ENCODE data around the gene C22orf15.
A peak's percentile ranks its signal among the peaks of the same experiment; 100 is the strongest.
"Not testable (repeated sequence)": the region's sequence is repeated elsewhere in the genome, so short reads cannot be mapped to it uniquely, and the experiment has no call there.

Gene C22orf15, protein sequence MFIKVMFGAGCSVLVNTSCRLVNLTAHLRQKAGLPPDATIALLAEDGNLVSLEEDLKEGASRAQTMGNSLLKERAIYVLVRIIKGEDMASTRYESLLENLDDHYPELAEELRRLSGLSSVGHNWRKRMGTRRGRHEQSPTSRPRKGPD

DNA sequence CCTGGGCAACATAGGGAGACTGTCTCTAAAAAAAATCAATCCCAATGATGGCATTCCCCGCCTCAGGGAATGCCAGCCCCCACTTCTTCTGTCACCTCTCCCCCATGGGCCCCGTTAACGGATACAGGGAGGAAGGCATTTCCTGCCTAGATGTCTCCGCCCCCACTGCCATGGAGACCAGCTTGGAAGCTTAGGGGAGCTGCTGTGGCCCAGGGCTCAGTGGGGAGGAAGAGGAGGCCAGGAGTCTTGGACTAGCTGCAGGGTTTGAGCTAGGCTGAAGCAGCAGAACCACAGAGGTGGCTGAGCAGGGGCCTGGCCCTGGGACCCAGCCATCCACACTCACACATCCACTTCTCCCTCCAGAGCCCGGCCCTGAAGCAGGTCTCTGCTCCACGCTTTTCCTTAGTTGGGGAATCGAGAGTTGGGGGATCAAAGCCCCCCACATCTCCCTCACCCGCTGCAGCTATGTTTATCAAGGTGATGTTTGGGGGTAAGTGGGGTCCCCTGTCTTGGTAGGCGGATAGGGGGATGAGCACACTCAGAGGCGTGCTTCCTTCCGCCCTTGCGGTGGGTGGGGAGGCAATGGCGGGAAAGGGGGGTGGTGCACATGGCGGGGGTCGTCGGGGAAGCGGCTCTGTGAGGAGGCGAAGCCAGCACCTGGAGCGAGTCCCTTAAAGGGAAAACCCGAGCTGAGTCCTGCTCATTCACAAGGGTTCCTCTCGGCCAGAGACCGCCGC lies at the start of gene C22orf15:
TSS of gene C22orf15 (plus strand) at position 149 of the 737 bp plus-strand sequence. CDS start at position 466, 317 bp downstream.
- DNase-seq = no peak

DNA sequence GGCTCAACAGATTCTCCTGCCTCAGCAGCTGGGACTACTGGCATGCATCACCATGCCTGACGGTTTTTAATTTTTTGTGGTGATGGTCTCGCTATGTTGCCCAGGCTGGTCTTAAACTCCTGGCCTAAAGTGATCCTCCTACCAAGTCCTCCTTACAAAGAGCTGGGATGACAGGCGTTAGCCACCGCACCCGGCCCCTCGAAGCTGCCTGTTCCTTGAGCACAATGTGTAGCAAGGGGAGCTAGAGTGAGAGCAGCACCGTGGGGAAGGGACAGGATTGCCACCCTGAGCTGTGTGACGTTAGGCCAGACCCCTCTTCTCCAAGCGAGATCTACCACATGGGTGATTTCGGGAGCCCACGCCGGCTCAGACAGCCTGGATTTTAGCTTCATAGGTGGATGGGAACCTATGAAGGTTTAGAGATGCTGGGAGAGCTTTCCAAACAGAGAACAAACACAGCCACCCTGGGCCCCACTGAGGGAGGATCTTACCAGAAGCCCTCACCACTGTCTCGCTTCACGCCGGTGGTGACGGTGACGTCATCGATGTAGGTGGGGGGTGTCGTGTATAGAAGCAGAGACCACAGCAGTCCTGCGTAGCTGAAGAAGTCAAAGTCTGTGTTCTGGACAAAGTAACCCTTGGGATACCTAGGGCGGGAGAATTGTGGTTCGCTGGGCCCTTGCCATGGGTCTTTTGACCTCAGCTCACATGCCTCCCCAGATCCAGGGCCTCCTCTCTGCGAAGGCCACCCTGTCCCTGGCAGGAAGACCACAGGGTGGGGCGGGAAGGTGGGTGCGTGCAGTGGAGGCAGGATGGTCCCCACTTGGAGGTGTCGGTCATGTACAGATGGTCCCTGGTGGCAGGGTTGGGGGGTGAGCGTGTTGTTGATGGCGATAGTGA lies 48.8 kb upstream of the C22orf15 start:
- no peak for DNase-seq

DNA sequence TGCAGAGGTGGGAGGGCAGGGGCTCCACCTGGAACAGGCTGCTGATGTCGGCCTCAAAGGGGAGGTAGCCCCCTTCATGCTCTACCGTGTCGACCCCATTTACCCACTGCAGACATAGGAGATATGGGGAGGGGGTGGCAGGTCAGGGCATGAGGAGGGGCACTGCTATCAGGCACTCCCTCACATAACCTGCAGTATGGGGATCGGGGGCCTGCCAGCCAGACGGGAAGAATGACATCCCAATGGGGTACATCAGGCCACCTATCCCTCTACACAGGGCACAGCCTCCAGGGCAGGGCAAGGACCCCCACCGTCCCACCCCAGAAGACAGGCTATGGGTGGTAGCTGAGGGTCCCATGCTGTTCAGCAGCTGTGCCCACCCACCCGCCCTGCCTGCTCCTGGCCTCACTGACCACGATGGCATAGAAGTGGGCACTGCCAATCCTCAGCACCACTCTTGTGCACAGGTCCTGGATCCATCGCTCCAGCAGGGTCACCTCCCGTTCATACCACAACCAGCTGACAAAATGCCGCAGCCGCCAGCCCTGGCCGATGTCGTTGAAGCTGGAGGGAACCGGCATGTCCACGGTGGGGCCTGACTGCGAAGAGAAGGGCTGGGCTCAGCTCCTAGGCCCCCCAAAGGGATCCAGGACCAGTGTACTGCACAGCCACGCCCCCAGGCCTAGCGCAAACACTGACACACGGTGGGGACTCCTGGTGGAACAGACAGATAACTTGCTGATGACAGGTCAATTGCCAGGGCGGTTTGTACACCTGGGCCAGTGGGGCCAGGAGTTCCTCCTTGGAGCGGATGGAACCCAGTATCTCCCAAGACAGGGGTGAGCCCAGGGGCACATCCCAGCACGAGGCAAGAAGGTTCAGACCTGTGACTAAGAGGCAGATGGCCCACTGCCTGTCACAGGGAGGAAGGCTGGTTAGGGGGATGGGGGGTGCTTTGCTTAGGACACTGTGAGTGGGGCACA lies 47.9 kb upstream of the C22orf15 start:
- no peak for DNase-seq

DNA sequence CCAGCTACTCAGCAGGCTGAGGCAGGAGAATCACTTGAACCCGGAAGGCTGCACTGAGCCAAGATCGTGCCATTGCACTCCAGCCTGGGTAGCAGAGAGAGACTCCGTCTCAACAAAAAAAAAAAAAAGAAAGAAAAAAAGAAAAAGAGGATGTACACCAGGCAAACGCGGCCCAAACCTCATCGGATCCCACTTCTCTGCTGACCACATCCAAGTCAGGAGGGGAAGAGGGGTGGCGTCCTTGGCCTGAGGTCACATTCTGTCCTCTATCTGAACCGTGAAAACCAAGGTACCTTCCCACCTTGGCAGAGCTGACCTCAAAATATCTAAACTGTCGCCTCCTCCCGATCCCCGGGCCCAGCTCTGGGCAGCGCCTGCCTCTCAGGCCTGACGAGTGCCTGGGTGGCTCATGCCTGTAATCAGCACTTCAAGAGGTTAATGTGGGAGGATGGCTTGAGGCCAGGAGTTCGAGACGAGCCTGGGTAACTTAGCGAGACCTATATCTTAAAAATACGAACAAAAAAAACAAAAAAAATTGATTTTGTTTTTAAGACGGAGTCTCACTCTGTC lies 46.9 kb upstream of the C22orf15 start:
- no peak for DNase-seq

DNA sequence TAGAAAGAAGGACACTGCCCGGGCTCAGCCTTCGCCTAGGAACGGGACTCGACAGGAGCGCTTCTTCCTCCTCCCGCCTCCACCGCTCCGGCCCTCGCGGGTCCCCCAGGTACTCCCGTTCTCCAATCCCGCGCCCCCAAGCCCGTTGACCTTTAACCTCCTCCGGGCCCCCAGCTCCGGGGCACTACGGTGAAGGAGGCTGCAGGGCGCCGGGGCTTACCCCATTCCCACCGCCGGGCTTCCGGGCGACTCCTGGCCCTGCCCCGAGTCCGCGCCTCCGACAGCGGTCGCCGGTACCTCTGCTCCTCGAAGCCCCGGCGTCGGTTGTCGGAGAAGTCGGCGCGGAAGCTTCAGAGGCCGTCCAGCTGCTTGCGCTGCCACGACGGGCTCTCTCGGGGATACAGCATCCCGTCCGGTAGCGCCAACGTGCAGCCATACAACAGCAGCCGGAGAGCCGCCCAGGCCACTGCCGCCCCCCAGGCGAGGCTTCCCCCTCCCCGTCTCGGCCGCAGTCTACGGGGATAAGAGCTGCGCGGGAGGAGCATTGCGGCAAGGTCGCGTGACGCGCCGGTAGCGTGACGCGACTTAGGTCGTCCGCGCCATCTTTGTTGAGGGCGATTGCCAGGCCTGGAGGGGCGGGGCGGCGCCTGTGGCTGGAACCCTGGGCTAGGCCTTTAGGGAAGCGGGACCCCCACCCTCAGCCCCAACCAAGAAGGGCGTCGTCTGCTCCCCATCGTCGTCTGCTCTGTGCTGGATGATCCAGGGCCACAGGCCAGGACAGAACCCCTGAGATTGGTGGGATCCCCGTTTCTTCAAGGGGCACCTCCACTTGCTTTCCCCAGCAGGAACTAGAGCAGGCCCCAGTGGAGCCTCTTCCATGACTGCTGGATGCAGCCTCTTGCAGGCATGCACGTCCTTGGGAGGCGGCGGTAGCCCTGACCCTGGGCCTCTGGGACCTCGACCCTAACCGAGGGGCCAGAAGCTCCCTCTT lies 45.7 kb upstream of the C22orf15 start:
- DNase-seq = peak; percentile 78 to 80

DNA sequence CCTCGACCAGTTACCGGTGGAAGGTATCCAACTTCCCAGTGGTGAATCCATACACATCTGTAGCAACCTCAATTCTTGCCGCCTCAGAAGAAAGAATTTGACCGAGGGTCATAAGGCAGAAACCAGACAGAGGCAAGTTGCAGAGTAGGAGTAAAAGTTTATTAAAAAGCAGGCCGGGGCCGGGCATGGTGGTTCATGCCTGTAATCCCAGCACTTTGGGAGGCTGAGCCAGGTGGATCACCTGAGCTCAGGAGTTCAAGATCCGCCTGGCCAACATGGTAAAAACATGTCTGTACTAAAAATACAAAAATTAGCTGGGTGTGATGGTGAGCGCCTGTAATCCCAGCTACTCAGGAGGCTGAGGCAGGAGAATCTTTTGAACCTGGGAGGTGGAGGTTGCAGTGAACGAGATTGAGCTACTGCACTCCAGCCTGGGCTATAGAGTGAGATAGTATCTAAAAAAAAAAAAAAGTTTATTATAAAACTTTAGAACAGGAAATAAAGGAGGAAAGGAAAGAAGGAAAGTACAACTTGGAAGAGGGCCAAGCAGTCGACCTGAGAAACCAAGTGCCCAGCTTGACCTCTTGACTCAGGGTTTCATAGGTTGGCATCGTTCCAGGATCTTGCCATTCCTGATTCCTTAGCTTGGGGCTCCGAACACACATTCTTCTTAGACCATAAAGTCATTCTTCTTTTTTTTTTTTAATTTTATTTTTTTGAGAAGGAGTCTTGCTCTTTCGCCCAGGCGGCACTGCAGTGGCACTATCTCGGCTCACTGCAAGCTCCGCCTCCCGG lies 44.2 kb upstream of the C22orf15 start:
- no peak for DNase-seq

DNA sequence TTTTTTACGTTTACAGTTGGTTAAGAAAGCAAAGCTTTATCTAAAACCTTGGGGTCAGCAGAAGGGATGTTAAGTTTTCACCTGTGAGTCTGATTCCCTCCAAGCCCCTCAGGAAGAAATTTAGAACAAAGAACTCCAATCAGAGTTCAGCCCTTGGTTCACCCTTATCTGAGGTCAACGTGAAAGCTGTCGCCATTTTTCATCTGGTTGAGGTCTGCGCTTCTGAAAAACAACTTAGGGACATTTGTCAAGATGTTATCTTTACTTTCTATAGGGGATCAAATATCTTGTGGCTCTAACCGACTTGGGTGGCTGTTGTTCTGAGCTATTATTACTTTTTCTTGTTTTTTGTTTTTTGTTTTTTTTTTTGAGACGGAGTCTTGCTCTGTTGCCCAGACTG lies 41.9 kb upstream of the C22orf15 start:
- DNase-seq = no peak

DNA sequence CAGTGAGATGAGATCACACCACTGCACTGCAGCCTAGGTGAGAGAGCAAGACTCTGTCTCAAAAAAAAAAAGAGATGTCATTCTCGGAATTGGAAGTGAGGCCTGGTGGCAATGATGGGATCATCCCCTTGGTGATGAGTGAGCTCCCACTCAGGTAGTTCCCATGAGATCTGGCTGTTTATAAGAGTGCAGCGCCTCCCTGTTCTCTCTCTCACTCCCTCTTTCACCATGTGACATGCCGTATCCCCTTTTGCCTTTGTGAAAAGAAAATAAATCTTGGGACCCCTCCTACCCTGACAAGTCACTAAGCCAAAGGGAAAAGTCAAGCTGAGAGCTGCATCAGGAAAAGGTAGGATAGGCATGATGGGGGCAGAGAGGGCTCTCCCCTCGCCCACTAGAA lies 40.6 kb upstream of the C22orf15 start:
- DNase-seq = no peak

DNA sequence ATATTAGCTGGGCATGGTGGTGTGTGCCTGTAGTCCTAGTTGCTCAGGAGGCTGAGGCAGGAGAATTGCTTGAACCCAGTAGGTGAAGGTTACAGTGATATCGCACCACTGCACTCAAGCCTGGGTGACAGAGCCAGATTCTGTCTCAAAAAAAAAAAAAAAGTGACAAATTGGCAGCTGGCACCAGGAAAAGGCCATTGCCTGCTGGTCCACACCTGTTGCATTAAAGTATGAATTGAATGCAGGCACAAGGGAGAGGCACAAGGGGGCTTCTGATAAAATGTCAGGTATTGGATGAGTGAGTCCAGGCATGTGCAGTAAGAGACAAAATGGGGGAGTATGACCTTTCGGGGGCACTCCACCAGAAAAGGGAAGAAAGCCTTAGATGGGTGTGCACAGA lies 40.1 kb upstream of the C22orf15 start:
- no peak for DNase-seq

DNA sequence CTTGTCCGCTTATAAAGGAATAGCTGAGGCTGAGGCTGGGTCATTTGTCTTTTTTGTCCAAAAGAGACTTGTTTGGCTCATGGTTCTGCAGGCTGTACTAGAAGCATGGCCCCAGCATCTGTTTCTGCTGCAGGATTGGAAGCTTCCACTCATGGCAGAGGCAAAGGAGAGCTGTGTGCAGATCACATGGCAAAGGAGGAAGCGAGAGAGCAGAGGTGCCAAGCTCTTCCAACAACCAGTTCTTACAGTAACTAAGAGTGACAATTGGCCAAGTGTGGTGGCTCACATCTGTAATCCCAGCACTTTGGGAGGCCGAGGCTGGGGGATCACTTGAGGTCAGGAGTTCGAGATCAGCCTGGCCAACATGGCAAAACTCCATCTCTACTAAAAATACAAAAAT lies 34.7 kb upstream of the C22orf15 start:
- DNase-seq = not testable (repeated sequence)

DNA sequence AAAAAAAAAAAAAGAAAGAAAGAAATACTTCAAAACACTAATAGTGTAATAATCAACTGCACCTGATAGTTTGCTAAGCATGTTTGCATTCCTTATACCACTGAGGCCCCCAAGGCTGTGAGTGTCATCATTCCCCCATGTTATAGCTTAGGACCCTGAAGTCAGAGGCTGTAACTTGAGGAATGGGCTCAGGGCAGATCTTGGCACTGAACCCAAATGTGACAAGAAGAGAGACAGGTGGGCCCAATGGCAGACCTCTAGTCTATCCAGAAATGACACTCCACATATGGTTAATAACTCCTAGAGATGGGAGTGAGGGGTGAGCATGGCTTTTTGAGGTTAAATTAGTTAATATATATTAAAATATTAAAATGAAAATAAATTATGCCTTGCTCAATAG lies 25.1 kb upstream of the C22orf15 start:
- no peak for DNase-seq

DNA sequence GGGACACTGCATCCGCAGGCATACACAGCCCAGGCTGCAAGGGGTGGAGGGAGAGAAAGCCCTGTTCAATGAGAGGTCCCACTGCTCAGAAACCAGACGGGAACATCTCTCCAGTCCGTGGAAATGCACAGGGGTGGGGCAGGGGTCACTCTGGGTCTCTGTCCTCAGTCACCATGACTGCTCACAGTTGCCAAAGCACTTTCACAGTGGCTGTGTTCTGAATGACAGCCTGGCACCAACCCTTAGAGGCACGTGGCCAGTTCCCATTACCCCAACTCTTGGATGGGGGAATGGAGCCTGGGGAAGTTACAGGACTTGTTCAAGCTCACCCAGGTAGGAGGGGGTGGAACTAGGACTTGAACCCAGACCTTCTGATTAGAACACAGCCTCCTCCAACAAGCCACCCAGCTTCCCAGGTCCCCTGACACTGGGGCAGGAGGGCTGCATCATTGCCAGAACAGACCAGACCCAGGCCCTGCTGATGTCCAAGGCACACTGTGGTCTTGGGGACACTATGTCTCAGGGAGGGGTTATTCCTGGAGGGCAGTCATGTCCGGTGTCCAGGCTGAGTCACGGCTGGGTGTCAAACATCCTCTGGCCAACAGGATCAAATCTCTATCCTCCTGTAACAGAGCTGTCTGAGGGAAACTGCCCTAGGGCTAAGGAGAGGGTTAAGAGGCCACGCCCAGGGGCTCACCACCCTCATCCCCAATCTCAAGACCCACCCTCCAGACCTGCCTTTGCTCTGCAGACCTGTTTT lies 20.1 kb upstream of the C22orf15 start:
- no peak for DNase-seq

DNA sequence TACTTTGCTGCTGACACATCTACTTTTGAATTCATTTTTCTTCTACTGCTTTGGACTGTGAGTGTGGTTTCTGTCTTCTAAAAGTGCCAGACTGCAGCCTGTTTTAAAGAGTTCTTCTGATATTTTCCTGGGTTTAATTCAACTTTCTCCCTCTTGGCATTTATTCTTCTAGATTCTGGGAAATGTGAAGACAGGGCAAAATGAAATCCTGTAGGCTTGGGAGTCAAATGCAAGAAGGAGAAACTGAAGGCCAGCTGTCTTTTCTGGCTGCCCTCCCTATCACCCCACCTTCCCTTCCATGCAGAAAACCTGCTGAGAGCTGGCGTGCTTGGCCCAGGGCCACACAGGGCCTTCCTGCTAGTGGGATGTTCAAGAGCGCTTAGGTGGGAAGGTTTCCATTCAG lies 19.5 kb upstream of the C22orf15 start:
- DNase-seq = no peak

DNA sequence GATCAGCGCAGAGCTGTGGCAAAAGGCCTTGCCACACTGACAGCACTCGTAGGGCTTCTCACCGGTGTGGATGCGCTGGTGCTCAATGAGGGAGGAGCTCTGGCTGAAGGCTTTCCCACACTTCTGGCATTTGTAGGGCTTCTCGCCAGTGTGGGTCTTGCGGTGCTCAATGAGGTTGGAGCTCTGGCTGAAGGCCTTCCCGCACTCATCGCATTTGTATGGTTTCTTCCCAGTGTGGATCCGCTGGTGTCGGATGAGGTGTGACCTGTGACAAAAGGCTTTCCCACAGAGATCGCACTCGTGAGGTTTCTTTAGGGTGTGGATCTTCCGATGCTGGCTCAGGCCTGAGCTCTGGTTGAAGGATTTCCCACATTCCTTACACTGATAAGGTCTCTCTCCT lies 18.8 kb upstream of the C22orf15 start:
- DNase-seq = no peak

DNA sequence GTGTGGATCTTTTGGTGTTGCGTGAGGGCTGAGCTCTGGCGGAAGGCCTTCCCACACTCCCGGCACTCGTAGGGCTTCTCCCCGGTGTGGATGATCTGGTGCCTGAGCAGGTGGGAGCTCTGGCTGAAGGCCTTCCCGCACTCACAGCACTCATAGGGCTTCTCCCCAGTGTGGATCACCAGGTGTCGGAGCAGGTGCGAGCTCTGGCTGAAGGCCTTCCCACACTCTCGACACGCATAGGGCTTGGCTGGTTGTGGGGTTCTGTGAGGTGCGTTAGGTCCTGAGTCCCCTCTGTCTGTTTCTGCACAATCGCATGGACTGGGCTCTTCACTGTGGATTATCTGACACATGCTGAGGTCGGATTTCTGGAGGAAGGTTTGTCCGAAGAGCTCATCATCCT lies 18.3 kb upstream of the C22orf15 start:
- no peak for DNase-seq

DNA sequence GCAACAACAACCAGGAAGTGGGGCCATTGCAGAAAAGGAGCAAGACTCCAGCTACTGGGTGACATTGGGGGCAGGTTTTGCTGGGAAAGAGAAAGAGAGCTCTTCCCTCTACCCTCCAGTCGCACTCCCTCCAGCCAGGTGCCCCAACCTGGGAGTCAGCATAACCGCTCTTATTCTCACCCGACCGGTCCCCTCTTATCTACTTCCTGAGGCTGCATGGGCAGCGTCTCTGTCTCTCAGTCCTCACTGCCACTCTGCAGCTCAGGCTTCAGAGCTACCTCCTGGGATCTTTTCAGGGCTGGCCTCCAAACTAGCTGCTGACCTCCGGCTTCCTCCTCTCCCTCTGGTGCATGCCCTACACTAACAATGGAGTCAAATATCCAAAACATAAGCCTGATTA lies 17.0 kb upstream of the C22orf15 start:
- no peak for DNase-seq

DNA sequence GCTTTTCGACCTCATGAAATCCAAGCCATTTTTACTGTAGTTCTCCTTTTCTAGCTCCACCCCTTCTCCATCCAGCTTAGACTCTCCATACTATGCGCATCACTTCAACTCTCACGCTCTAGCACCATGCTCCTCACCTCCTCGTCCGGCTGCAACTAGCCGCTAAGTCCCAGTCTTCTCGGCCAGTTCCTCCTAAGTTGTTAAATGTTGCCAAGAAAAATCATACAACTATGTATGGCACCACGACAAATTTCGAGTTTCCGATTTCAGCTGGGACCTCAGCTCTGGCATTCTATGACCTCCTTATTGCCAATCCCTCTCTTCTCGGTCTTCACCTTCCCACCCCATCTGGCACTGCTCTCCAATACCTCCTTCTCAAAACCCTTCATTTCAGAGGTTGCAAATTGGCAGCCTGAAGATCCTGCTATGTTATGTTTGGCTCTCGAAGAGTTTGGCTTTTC lies 12.9 kb upstream of the C22orf15 start:
- no peak for DNase-seq

DNA sequence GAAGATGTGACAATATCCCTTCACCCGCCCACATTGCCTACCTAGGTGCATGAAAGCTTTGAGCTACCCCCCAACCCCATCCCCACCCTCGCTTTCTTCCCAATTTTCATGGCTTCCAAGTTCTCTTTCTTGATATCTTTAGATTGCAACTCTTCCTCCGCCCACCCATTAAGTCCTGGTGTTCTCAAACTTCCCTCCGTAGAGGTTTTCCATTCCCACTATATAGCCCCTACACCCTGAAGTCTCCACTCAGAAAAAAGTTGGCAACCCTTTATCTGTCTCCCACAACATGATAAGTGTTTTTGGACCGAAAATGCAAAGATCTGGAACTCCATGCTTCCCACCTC lies 12.4 kb upstream of the C22orf15 start:
- no peak for DNase-seq

DNA sequence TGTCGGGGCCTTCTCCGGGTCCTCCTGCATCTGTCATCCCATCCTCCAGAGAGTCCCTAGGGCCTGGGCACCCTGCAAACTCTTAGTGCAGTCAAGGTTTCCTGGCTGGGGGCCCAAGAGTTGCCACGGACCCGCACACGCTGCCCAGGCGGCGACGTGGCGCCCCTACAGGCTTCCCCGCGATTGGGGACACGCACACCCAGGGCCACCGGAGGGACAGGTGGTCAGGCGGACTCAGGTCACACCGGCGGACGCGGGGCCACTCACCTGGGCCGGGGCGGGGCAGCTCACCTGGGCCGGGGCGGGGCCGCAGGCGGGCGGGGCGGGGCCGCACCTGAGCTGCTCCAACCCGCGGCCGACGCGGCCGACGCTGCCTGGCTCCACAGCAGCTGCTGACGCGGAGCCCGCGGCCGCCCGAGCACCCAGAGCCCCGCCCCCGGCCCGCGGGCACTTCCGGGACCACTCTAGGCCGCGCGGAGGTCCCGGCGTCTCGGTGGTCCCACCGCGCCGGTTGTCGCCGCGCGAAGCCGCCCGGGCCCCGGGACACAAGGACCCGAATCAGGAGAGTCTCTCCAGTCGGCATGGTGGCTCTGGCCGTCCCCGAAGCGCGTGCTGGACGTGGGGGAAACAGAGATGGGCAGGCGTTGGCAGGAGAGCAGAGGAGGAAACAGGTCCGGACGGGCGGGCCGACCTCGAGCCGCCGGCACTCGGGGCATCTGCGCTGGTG lies 11.9 kb upstream of the C22orf15 start, which contains the start of gene ZNF70:
TSS of gene ZNF70 (minus strand) at position 399 of the 727 bp plus-strand sequence. CDS start 5,972 bp downstream, outside the sequence.
- peak; percentile 61 to 78 for DNase-seq
